Stimulated activated CD8-positive, alpha-beta memory T cell treated with anti-CD3 and anti-CD28 coated beads, Interleukin-12 subunit alpha, Interleukin-12 subunit beta, amount 100 ng/mL, for 24 hours (primary cell): ENCODE measurements around the gene EMC8.

Experiments used
- DNase-seq: peaks from one replicate; pipeline ENCODE4 v3.0.0-alpha.2; 2020; ENCODE audit errors: extremely low read depth

The EMC8 gene

DNA sequence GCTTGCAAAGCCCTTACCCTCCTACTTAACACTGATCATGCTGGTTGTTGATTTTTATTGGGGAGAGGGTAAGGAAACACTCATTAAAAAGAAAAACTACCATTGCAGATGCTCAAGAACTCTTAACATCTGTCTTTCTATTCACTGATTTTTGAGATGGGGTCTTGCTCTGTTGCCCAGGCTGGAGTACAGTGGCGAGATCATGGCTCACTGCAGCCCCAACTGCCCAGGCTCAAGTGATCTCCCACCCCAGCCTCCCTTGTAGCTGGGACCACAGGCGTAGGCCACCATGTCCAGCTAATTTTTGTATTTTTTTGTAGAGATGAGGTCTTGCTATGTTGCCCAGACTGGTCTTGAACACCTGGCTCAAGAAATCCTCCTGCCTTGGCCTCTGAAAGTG is 14.5 kb downstream of the EMC8 start:
- no peak for DNase-seq

- DNase-seq: no peak
These were observed 15.9 kb downstream of the EMC8 start for GRCh38 chr16:85783441-85783840.

DNA sequence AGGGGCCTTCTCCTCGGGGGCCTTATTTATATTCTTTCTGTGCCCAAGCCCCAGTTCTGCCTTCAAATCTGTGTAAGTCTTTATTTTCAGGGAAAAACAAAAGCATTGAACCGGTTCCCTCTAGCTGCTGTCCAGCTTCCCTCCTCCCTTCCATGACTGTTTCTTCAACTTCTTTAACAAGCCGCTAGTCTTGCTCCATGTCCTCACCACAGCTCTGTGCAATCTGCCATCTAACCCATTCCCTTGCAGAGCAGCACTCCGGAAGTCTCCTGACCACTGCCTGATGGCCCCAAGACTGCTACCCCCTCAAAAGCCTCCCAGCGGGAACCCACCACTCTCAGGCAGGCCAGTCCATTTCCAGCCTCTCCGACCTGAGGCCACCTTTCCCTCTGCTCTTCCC is 16.9 kb downstream of the EMC8 start:
- no peak for DNase-seq

DNA sequence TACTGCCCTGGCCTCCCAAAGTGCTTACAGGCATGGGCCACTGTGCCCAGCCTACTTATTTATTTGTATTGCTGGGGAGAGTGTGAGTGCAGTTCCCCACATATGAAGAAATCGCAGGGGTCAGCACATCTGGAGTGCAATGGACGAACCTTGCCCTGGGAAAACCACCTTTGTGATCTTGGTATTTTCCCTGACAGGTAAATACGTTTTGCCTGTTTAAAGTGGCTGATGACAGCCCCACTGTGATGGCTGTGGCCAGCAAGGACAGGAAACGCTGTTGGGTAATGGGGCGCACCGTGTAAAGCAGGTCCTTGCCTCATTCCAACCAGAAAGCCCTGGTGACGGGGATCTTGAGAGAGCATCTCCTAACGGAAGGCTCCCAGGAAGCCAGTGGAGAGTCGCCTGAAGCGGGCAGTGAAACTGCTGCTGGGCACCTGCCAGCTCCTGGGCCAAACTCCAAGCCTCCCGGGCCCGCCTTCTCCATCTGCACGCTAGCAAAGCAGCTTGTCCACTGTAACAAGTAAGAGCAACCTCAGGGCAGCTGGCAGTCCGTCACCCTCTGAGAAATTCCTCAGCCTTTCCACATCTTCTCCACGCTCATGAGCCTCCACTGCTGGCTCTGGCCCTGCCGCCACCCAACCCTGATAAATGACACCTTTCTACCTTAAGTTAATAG is 17.5 kb downstream of the EMC8 start:
- DNase-seq: no peak

- DNase-seq: no peak
These were observed 18.2 kb downstream of the EMC8 start for GRCh38 chr16:85781156-85781555.

GRCh38 chr16:85780281-85780680 is 19.1 kb downstream of the EMC8 start:
- DNase-seq: no peak

- no peak for DNase-seq
These were observed 20.5 kb downstream of the EMC8 start for GRCh38 chr16:85778873-85779272.

GRCh38 chr16:85777583-85778310 is 21.6 kb downstream of the EMC8 start:
- DNase-seq: no peak

GRCh38 chr16:85774811-85775210 is 24.5 kb downstream of the EMC8 start:
- no peak for DNase-seq

GRCh38 chr16:85774136-85774535 is 25.2 kb downstream of the EMC8 start:
- DNase-seq: no peak

DNA sequence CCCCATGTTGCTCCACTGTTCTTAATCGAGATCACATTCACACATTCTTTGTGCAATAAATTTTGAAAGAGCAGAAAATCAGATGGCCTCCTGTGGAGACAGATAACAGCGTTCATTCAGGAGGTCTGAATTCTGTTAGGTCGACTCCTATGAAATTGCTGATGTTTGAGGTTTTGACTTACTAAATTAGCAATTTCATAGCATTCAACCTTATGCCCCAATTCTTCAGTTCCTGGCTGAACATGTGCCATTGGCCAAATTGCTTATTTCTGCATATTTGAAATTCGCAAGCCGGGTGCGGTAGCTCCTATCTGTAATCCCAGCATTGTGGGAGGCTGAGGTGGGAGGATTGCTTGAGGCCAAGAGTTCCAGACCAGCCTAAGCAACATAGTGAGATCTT is 26.3 kb downstream of the EMC8 start:
- DNase-seq: no peak

DNA sequence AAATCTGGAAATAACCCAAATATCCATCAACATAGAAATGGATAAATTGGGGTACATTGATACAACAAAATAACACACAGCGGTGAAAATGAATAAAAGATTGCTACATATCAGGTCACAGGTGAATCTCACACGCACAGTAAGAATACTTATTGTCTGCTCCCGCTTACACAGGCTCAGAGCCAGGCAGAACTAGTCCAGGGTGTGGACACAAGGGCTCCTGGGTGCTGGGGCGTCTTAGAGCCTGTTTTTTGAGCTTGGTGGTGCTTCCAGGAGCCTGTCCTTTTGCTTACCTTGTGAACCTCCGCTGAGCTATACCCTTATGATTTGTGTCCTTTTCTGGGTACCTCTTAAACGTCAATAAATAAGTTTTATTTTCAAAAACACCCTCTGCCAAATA is 28.6 kb downstream of the EMC8 start:
- no peak for DNase-seq

- no peak for DNase-seq
These were observed 31.1 kb downstream of the EMC8 start for GRCh38 chr16:85768199-85768598.

DNA sequence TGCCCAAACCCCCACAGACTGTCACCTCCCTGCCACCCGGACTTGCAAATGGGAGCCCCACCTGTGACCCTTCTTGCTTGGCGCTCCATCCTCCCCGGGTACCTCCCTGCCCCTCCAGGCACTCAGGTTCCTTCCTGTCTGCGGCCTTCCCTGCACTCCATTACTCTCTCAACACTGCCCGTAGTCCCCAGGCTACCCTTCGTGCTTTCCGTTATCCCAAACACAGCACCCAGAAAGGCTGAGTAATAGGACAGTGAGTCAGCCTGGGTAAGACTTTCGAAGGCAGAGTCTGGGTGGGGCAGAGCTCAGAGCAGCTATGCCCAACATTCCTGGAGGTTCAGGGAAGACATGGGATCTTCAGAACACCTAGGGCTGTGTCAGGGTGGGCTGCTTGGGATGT is 31.8 kb downstream of the EMC8 start:
- no peak for DNase-seq

- DNase-seq: no peak
These were observed 33.6 kb downstream of the EMC8 start for GRCh38 chr16:85765767-85766166.

DNA sequence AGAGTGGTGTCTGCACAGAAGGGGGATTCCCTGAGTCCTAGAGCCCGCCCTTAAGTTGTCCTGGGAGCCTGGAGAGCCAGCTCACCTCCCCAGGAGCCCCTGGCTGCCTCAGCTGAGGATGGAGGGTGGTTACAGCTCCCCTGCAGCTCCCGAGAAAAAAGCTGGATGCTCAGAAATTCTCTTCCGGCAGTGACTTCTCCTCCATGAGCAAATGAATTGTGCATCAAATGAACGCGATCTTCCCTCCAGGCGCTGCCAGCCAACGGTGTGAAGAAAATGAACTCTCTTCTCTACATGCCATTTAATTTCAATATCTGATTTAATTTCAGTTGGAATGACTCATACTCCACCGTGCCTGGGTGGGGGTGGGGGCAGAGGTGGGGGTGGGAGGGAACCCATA is 34.1 kb downstream of the EMC8 start:
- no peak for DNase-seq

GRCh38 chr16:85763616-85764015 is 35.7 kb downstream of the EMC8 start:
- no peak for DNase-seq

GRCh38 chr16:85762970-85763369 is 36.4 kb downstream of the EMC8 start:
- no peak for DNase-seq

DNA sequence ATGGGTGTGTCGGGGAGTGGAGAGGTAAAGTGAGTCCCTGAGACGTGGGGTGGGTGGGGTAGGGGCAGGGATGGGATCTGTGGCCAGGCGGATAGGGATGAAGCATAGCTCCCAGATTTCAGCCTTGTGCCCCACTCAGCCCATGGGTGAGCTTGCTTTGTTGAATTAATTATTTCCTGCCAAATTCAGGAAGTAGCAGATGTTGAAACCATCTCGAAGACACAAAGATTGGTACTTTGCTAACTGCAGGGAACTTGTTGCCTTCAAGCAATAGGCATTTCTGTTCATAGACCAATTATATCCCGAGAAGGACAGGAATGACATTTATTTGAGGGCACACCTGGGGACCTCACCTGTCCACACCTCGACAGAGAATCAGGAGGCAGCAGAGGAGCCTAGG is 37.5 kb downstream of the EMC8 start:
- no peak for DNase-seq

- DNase-seq: no peak
These were observed 39.5 kb downstream of the EMC8 start for GRCh38 chr16:85759631-85760419.

- no peak for DNase-seq
These were observed 40.2 kb downstream of the EMC8 start for GRCh38 chr16:85759136-85759535.

DNA sequence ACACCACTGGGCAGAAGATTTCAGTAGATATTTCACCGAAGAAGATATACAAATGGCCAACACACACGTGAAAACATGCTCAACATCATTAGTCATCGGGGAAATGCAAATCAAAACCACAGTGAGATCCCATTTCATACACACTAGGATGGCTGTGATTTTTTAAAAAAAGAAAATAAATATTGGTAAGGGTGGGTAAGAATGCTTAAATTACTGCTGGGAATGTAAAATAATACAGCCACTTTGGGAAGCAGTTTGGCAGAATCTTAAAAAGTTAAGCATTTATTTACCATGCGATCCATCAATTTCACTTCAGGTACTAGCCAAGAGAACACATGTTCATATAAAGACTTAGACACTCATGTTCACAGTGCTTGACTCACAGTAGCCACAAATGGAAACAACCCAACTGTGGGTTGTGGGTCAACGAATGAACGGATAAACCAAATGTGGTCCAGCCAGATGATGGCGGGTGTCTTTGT is 42.0 kb downstream of the EMC8 start:
- DNase-seq: no peak
